Endothelial cell of umbilical vein (primary cell): ENCODE results near the gene HOXB3. TPM values are rescaled to one million over a fixed set of nuclear protein-coding genes. Genes with fewer than 3 reads are reported as not detected.

Source experiments
- BruUV-seq: library from RNA; stranded (reverse); fragments of 400-500 nt; replicated peaks from 2 replicates; lab custom pipeline; 2021; lab: Mats Ljungman, UMichigan
- CTCF ChIA-PET: fragments of 300-600, 350-600 bp; sonication (Branson Sonifier 250); formaldehyde crosslinking; loops from one replicate; lab custom pipeline; 2021; ENCODE audit warnings: antibody characterized with exemption, inconsistent platforms; lab: Charles Lee
- POLR2A ChIA-PET: fragments of 300-600, 350-600 bp; sonication (Branson Sonifier 250); formaldehyde crosslinking; loops from one replicate; lab custom pipeline; 2021; ENCODE audit warnings: antibody characterized with exemption, inconsistent platforms; lab: Charles Lee
- DNase-seq: peaks from one replicate; pipeline ENCODE4 v3.0.0-alpha.2; 2011; ENCODE audit warnings: low read depth, low spot score
- FAIRE-seq: peaks from 2 replicates; lab custom pipeline; 2011; peaks lifted over from hg19 to GRCh38; lab: Jason Lieb, UNC
- H2AFZ ChIP-seq: 2 replicates; pipeline ENCODE4 v1.6.0; 2012; ENCODE audit warnings: low read depth, low read length, control low read depth, inconsistent platforms
- H3K27ac ChIP-seq: 2 replicates; pipeline ENCODE4 v1.5.1; 2011; ENCODE audit warnings: low read depth, mild to moderate bottlenecking, control low read depth, low read length, moderate library complexity; ENCODE audit not compliant: insufficient read depth
- H3K27me3 ChIP-seq, 2 experiments: 2 replicates each; pipeline versions ENCODE4 v1.6.0 to v1.6.1; 2011; ENCODE audit warnings: low read length in 2 of 2, mixed read lengths in 1 of 2; ENCODE audit not compliant: control insufficient read depth in 2 of 2, insufficient read depth in 2 of 2
- H3K36me3 ChIP-seq, 2 experiments: 2 replicates in 1 of 2; 3 replicates in 1 of 2; pipeline ENCODE4 v1.5.1; 2011; ENCODE audit warnings: low read length in 2 of 2, mild to moderate bottlenecking in 1 of 2, moderate library complexity in 1 of 2; ENCODE audit not compliant: control insufficient read depth in 2 of 2, insufficient read depth in 2 of 2; ENCODE audit errors: extremely low read depth in 1 of 2
- H3K4me1 ChIP-seq: 3 replicates; pipeline ENCODE4 v1.5.1; 2011; ENCODE audit warnings: mild to moderate bottlenecking, low read length; ENCODE audit not compliant: control insufficient read depth, insufficient read depth; ENCODE audit errors: extremely low read depth
- H3K4me2 ChIP-seq: 2 replicates; pipeline ENCODE4 v1.6.1; 2011; ENCODE audit warnings: low read length, control low read depth, mixed read lengths; ENCODE audit not compliant: insufficient read depth
- H3K4me3 ChIP-seq, 3 experiments: fragments of 200-600 bp in 1 of 3; sonication (generic), shearing (Covaris generic) in 1 of 3; replicated peaks in 1 of 3; 2 replicates each; pipeline ENCODE4 v1.5.1; 2011 to 2016; ENCODE audit warnings: control low read depth in 3 of 3, low read length in 3 of 3, mild to moderate bottlenecking in 2 of 3, inconsistent platforms in 1 of 3, low read depth in 1 of 3, moderate library complexity in 1 of 3; ENCODE audit not compliant: insufficient read depth in 1 of 3
- H3K79me2 ChIP-seq: 2 replicates; pipeline ENCODE4 v1.6.0; 2012; ENCODE audit warnings: low read length, inconsistent platforms; ENCODE audit not compliant: control insufficient read depth, insufficient read depth
- H3K9ac ChIP-seq: replicated peaks from 2 replicates; pipeline ENCODE3; 2011; ENCODE audit warnings: low read length, control low read depth; ENCODE audit not compliant: insufficient read depth; ENCODE audit errors: extremely low read depth
- H3K9me1 ChIP-seq: replicated peaks from 3 replicates; pipeline ENCODE4 v1.6.0; 2011; ENCODE audit warnings: mild to moderate bottlenecking, low read length; ENCODE audit not compliant: control insufficient read depth, insufficient read depth; ENCODE audit errors: extremely low read depth
- H3K9me3 ChIP-seq: replicated peaks from 2 replicates; pipeline ENCODE4 v1.5.1; 2012; ENCODE audit warnings: low read length, inconsistent platforms; ENCODE audit not compliant: control insufficient read depth, insufficient read depth
- H4K20me1 ChIP-seq: replicated peaks from 2 replicates; pipeline ENCODE3; 2011; ENCODE audit warnings: mild to moderate bottlenecking, low read length; ENCODE audit not compliant: control insufficient read depth, insufficient read depth; ENCODE audit errors: extremely low read depth
- CTCF ChIP-seq, 2 donors: IDR thresholded peaks; 1 replicate in 1 of 2; 2 replicates in 1 of 2; pipeline ENCODE4 v1.5.1; 2011; ENCODE audit warnings: low read length in 2 of 2, mild to moderate bottlenecking in 2 of 2, moderate library complexity in 2 of 2, control low read depth in 1 of 2, inconsistent platforms in 1 of 2, low read depth in 1 of 2; ENCODE audit not compliant: insufficient read depth in 1 of 2; ENCODE audit errors: extremely low read depth in 1 of 2
- EZH2 ChIP-seq: IDR thresholded peaks from 2 replicates; pipeline ENCODE4 v1.6.1; 2012; ENCODE audit warnings: borderline replicate concordance, low read depth, mild to moderate bottlenecking, moderate library complexity, low read length, inconsistent platforms; ENCODE audit not compliant: severe bottlenecking
- FOS ChIP-seq: IDR thresholded peaks from 2 replicates; pipeline ENCODE4 v1.6.1; 2011; ENCODE audit warnings: mild to moderate bottlenecking, low read length, moderate library complexity, borderline replicate concordance; ENCODE audit not compliant: insufficient read depth
- GATA2 ChIP-seq: IDR thresholded peaks from 2 replicates; pipeline ENCODE4 v1.7.0; 2011; ENCODE audit warnings: low read depth, mild to moderate bottlenecking, moderate library complexity, mixed read lengths, low read length; ENCODE audit not compliant: insufficient read length, insufficient read depth
- JUN ChIP-seq: IDR thresholded peaks from 2 replicates; pipeline ENCODE4 v1.6.1; 2011; ENCODE audit warnings: borderline replicate concordance, low read depth; ENCODE audit not compliant: insufficient read length, insufficient read depth
- MYC ChIP-seq: IDR thresholded peaks from one replicate; pipeline ENCODE4 v1.6.1; 2011; ENCODE audit warnings: mild to moderate bottlenecking, low read depth, low read length
- POLR2A ChIP-seq: IDR thresholded peaks from 2 replicates; pipeline ENCODE4 v1.6.1; 2012; ENCODE audit warnings: low read depth, mild to moderate bottlenecking, control low read depth, low read length
- POLR2AphosphoS5 ChIP-seq: IDR thresholded peaks from 2 replicates; pipeline ENCODE4 v1.6.1; 2012; ENCODE audit warnings: low read depth, mild to moderate bottlenecking, control low read depth, low read length, moderate library complexity; ENCODE audit not compliant: insufficient read depth
- dilution Hi-C: fragments of 300-500 bp; cut with MboI; formaldehyde crosslinking; loops from one replicate; pipeline ENCODE4 v1.15.0; 2019; ENCODE audit warnings: low sequenced_read_pairs; ENCODE audit not compliant: extremely low pct_ligation_motif_present
- intact Hi-C: fragments of 100-400 bp; cut with micrococcal nuclease; formaldehyde crosslinking; loops from one replicate; pipeline ENCODE4 v1.10.0; 2022
- polyA plus RNA-seq, 4 experiments: library from polyadenylated mRNA; depleted of rRNA in 3 of 4; stranded (reverse) in 3 of 4; unstranded in 1 of 4; fragments of >200 nt; gene quantifications; 2 replicates each; pipeline versions ENCODE4 v1.2.1 to v1.2.3, GENCODE V29; 2011 to 2012; ENCODE audit warnings: missing spikeins in 1 of 4
- total RNA-seq: library from RNA; stranded (reverse); gene quantifications from 2 replicates; pipeline ENCODE4 v1.2.3, GENCODE V29; 2021

Gene HOXB3
- total and polyA plus RNA-seq, 2 donors (not counting 3 experiments of a cell fraction or from before 2014, with no cell fraction given): 29.6 to 56.6 TPM

- Histone ChIP-seq H3K9ac (no peak overlapping the region), H3K4me2 (no peak overlapping the region), H3K27me3 (peaks cover 18 to 20% of the 10 kb centered on the region in 2 experiments), H3K4me1 (no peaks in the 10 kb centered on the region), H3K4me3 (no peak overlapping the region), H3K9me3 (no peaks in the 10 kb centered on the region), H3K27ac (no peak overlapping the region), H3K9me1 (no peaks in the 10 kb centered on the region), H3K79me2 (no peaks in the 10 kb centered on the region), H2AFZ (no peak overlapping the region), H4K20me1 (no peaks in the 10 kb centered on the region), H3K36me3 (no peaks in the 10 kb centered on the region)
- dilution Hi-C loops (no loop called here), intact Hi-C loops (no loop called here)
- BruUV-seq: no TSS peak
- DNase-seq (no peak), FAIRE-seq (no peak)
- POLR2A ChIA-PET: no interaction called here
- CTCF ChIA-PET: interaction anchor here (0.8 kb wide), 1 partner anchor 8 kb away, joined by 3 read pairs; no protein-coding TSS in a partner anchor
- no peak for TF ChIP-seq POLR2A
- TF ChIP-seq FOS: no peak
- TF ChIP-seq EZH2: no peak
- no peak for TF ChIP-seq MYC
- no peak for TF ChIP-seq POLR2AphosphoS5
Observed at GRCh38 chr17:48528153-48528935, 61.7 kb downstream of the HOXB3 start.

- H3K4me2 ChIP-seq: no peak overlapping the region
- no peak for FAIRE-seq
- no peak overlapping the region for H3K27ac ChIP-seq
- H3K4me1 ChIP-seq: no peaks in the 10 kb centered on the region
- H3K9me3 ChIP-seq: no peaks in the 10 kb centered on the region
- H2AFZ ChIP-seq: no peak overlapping the region
- BruUV-seq: no TSS peak
- peaks cover 18 to 20% of the 10 kb centered on the region in 2 experiments for H3K27me3 ChIP-seq
- no peaks in the 10 kb centered on the region for H3K79me2 ChIP-seq
- no peak for TF ChIP-seq POLR2AphosphoS5
- no peak for TF ChIP-seq JUN
- TF ChIP-seq EZH2: no peak
- TF ChIP-seq POLR2A: no peak
- TF ChIP-seq GATA2: no peak
- TF ChIP-seq CTCF (IDR thresholded peaks at IDR 0.05; ENCODE audit: extremely low read depth in 1 of 2, insufficient read depth in 1 of 2, low read depth in 1 of 2, low read length in 2 of 2): no peak
- no peak for TF ChIP-seq FOS
- H3K9ac ChIP-seq: no peak overlapping the region
- no peaks in the 10 kb centered on the region for H3K9me1 ChIP-seq
- ChIA-PET CTCF (interaction anchor here (0.6 kb wide), 1 partner anchor 53 kb away, joined by 3 read pairs; no protein-coding TSS in a partner anchor), POLR2A (no interaction called here)
- no peak overlapping the region for H3K4me3 ChIP-seq
- no peaks in the 10 kb centered on the region for H4K20me1 ChIP-seq
- dilution Hi-C loops (no loop called here), intact Hi-C loops (no loop called here)
- no peaks in the 10 kb centered on the region for H3K36me3 ChIP-seq
- no peak for DNase-seq
Observed at GRCh38 chr17:48527547-48527932, 62.5 kb downstream of the HOXB3 start.
